ENCODE measurements around the gene UBE2Q1.
A peak's percentile ranks its signal among the peaks of the same experiment; 100 is the strongest.

The UBE2Q1 gene

GRCh38 chr1:154575951-154576566 lies 17.6 kb upstream of the UBE2Q1 start:
- DNase-seq = no peak

DNA sequence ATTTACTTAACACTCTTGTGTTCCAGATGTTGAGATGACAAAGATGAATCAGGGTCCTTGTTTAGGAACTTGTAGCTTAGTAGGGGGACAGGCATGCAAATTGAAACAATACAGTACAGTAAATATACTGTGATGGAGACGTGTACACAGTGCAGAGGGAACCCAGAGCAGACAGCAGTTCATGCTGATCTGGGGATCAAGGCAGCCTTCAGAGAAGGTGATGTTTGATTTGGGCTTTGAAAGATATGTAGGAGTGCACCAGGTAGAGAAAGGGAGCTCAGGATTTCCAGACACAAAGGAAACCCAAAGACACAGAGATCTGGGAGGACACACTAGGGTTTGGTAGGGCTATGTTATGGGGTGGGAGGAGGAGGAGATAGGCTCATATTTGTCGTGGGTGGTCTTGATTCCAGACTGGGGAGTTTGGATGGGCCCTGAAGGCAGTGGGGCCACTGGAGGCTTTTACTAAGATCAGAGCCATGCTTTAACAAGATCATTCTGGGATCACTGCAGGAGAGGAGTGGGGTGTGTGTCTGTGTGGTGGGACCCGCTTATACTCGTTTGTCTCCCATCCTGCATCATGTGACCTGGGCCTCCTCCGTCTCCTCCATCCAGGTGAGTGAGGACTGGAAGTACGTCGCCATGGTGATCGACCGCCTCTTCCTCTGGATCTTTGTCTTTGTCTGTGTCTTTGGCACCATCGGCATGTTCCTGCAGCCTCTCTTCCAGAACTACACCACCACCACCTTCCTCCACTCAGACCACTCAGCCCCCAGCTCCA lies 16.9 kb upstream of the UBE2Q1 start:
- no peak for DNase-seq

- peak; percentile 55 for DNase-seq
Observed at GRCh38 chr1:154574716-154575115, 16.3 kb upstream of the UBE2Q1 start.

GRCh38 chr1:154573168-154573510 lies 14.7 kb upstream of the UBE2Q1 start:
- no peak for DNase-seq

DNA sequence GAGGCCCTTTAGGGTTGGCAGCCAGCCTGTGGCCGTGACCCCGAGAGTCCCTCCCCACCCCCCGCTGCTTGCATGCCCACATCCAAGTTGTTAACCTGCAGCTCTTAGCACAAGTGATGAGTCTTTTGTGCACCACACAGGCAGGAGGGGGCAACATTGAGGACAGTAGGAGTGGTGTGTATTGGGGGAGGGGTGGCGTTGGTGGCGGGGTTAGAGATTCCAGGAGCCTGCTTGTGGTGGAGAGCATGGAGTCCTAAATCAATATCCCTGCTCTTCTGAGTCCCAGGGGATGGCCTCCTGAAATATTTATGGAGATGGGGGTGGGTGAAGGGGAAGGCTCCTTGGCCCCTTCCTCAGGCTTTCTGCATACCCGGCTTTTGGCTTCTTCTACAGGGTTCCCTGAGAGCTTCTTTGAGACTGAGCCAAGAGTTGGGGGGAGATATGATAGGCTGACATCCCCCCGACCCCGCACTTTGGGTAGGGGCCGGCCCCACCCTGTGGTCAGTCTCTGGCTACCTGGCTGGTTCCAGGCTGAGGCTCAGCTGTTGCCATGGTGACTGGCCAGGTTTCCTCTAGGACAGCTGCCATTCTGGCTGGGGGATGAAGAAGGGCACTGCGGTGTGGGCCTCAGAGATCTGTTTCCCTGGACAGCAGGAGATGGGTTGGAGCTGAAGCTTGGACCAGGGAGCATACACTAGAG lies 14.2 kb upstream of the UBE2Q1 start:
- DNase-seq = peak; percentile 77

GRCh38 chr1:154571964-154572288 lies 13.5 kb upstream of the UBE2Q1 start:
- DNase-seq = no peak

DNA sequence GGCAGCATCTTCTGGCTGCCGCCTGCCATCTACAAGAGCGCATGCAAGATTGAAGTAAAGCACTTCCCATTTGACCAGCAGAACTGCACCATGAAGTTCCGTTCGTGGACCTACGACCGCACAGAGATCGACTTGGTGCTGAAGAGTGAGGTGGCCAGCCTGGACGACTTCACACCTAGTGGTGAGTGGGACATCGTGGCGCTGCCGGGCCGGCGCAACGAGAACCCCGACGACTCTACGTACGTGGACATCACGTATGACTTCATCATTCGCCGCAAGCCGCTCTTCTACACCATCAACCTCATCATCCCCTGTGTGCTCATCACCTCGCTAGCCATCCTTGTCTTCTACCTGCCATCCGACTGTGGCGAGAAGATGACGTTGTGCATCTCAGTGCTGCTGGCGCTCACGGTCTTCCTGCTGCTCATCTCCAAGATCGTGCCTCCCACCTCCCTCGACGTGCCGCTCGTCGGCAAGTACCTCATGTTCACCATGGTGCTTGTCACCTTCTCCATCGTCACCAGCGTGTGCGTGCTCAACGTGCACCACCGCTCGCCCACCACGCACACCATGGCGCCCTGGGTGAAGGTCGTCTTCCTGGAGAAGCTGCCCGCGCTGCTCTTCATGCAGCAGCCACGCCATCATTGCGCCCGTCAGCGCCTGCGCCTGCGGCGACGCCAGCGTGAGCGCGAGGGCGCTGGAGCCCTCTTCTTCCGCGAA lies 12.9 kb upstream of the UBE2Q1 start:
- DNase-seq = no peak

- DNase-seq = no peak
Observed at GRCh38 chr1:154568157-154568815, 9.8 kb upstream of the UBE2Q1 start.

- peak; percentile 82 for DNase-seq
Observed at GRCh38 chr1:154567386-154568156, 9.1 kb upstream of the UBE2Q1 start, which contains the start of gene CHRNB2. Gene CHRNB2, plus strand, starts transcription at chr1:154567778. Its CDS starts 267 bp downstream, at chr1:154568045.

- no peak for DNase-seq
Observed at GRCh38 chr1:154565876-154566275, 7.4 kb upstream of the UBE2Q1 start.

DNA sequence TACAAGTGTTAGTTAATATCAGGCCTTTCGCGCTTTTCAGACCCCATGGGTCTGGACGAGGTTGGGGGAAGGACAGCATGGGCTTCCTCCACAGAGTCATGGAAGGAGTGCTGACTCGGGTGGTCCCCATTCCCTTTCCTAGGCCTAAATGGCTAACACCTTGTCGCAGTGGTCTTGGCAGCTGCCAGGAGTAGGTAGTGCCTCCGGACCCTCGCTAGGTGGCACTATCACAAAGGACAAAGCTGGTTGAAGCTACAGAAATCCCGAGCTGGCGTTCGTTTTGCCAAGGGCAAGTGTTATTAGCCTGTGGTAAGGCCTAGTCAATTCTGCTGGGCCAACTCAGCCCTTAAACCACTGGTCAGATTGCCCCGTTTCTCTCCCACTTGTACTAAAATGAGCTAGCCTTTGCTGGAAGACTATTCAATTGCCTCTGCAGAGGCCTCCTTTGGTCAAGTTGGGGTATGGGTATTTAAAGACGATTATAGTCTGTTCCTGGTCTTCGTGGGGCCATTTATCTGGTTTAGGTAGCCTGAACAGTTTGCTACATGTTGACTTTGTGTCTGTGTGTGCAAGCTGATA lies 1.1 kb upstream of the UBE2Q1 start:
- DNase-seq = peak; percentile 97

- peak; percentile 99 for DNase-seq
Observed at GRCh38 chr1:154558720-154559465, 431 bp upstream of the UBE2Q1 start.

- DNase-seq = no peak
Observed at GRCh38 chr1:154557248-154557938, 1.1 kb downstream of the UBE2Q1 start.

- DNase-seq = no peak
Observed at GRCh38 chr1:154556422-154556821, 2.0 kb downstream of the UBE2Q1 start.

DNA sequence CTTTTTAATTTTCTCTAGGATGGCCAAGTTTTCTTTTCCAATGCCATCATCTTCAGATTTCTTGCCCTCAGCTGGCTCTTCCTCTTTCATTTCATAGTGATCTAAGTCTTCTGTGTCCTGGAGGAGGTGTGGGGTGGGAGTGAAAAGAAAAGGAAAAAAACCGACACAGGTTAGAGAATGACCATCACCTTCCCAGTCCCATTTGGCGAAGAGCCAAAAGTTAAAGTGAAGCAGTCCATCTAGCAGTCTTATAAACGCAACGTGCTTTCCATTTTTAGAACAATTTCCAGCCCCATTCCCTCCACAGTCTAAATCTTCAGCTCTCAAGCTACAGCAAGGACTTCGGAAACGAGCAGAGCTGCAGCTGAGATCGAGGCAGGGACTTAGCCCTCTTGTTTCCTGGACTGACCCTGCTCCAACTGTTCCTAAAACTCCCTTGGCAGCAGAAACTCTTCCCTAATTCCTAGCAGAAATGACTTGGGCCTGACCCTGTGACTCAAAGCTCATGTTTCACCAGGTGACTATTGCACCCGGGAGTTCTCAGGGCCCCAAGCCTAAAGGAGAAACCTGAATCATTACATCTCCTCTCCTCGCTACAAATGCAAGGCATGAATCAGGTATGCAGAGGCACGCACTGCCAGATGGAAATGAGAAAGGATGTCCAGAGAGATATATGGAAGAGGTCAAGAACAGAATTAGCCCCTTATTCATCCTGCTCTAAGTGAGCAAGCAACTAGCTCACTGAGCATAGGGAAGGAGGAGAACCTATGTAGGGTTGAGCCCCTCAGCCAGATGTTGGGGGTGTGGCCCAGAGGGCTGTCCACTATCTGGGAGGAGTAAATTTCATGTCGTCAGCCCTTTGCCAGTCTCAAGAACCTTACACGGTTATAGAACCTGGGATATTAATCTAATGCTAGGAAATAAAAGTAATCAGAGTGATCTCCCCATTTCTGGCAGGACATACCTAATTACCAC lies 5.1 kb downstream of the UBE2Q1 start:
- no peak for DNase-seq

DNA sequence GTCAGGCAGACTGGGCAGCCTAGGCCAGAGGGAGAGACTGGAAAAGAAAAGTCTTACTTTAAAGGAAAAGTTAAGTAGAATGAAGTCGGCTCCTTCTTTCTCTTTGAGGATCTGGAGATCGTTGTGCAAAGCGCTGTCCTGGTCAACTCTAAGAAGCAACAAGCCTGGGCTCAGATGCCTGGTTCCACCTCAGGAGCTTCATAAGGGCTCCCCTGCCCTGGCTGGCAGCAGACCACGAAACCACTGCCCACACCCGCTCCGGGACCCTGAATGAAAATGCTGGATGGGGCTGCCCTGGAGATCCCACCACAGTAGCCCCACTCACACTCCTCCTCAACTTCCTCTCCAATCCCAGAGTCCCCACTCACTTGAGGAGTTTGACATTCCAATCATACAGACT lies 6.4 kb downstream of the UBE2Q1 start:
- no peak for DNase-seq

DNA sequence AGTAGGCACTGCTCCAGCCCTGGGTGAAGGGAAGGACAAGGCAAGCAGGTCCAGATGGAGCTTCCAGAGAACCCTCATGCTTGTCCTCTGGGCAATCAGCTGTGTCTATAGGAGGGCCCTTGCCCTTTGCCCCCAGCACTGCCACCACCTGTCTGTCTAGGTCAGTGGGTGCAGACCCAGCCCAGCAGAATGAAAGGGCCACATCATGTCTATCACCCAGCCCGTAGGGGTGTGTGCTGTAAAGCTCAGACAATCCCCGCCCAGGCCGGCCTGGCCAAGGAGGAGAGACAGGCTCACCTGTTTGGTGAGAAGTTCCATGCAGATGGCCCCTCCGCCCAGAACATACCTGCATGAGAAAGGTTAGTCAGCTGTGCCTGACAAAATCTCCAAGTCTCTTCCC lies 7.0 kb downstream of the UBE2Q1 start:
- no peak for DNase-seq

GRCh38 chr1:154550657-154551056 lies 7.8 kb downstream of the UBE2Q1 start:
- no peak for DNase-seq

DNA sequence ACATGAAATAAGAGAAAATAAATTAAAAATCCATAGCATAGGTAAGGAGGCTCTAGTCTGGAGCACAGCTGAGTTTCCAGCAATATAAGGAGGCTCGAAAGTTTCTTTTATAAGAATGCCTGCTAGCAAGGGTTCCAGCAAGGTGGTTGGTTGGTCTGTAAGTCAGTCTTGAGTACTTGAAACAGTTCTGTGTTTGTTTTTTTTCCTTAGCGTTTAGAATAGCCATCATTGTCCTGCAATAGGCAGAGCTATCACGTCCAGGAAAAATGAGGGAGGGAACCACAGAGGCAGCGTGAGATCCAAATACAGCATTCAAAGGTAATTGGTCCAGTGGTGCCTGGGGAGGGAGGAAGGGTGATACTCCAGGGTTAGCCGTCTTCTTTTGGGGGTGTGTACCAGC lies 8.4 kb downstream of the UBE2Q1 start:
- no peak for DNase-seq

Measured in eye (tissue), 1 donor.